Thyroid gland (tissue), 4 donors: ENCODE measurements around the gene DGUOK. TPM values are rescaled to one million over a fixed set of nuclear protein-coding genes. Genes with fewer than 3 reads are reported as not detected.
"Not testable (repeated sequence)": the region's sequence is repeated elsewhere in the genome, so short reads cannot be mapped to it uniquely, and the experiment has no call there.

Experiments
- DNase-seq, 2 donors: peaks; one replicate each; pipeline ENCODE4 v3.0.0-alpha.2; 2019
- H3K27ac ChIP-seq, 3 donors: fragments of 200-600 bp; sonication (generic); 1 replicate in 2 of 3; 2 replicates in 1 of 3; pipeline ENCODE4 v1.5.1; 2016 to 2019; ENCODE audit warnings: mild to moderate bottlenecking in 1 of 3, moderate library complexity in 1 of 3
- H3K27me3 ChIP-seq: fragments of 200-600 bp; sonication (generic); one replicate; pipeline ENCODE4 v1.5.1; 2019
- H3K36me3 ChIP-seq, 2 donors: fragments of 200-600 bp; sonication (generic); one replicate each; pipeline ENCODE4 v1.5.1; 2016 to 2019
- H3K4me1 ChIP-seq, 2 donors: fragments of 200-600 bp; sonication (generic); one replicate each; pipeline ENCODE4 v1.5.1; 2017 to 2019
- H3K4me3 ChIP-seq, 3 donors: fragments of 200-600 bp; sonication (generic); replicated peaks in 1 of 3; 1 replicate in 2 of 3; 2 replicates in 1 of 3; pipeline ENCODE4 v1.5.1; 2016; ENCODE audit warnings: mild to moderate bottlenecking in 1 of 3
- H3K9me3 ChIP-seq: fragments of 200-600 bp; sonication (generic); one replicate; pipeline ENCODE4 v1.5.1; 2017
- CTCF ChIP-seq, 6 experiments: fragments of 200-600 bp in 3 of 6; fragments of 450-650 bp in 3 of 6; sonication (generic) in 3 of 6; IDR thresholded peaks; one replicate each; pipeline ENCODE4 v1.5.1; 2016 to 2019; ENCODE audit warnings: antibody characterized with exemption in 6 of 6, mild to moderate bottlenecking in 2 of 6, inconsistent platforms in 1 of 6, moderate library complexity in 1 of 6
- POLR2A ChIP-seq, 2 donors: fragments of 450-650 bp; IDR thresholded peaks; one replicate each; pipeline ENCODE4 v1.6.1; 2017; ENCODE audit warnings: antibody characterized with exemption in 2 of 2, mild to moderate bottlenecking in 2 of 2, moderate library complexity in 1 of 2
- WGBS, 2 donors: methylation state at CpG; one replicate each; pipeline ENCODE4 v1.1.5; 2017; 5-methylcytosine and 5-hydroxymethylcytosine counted together
- intact Hi-C: fragments of 100-400 bp; cut with DNase I; formaldehyde crosslinking; loops from one replicate; pipeline ENCODE4 v1.15.1; 2023
- total RNA-seq, 4 donors: library from RNA; depleted of rRNA; stranded (reverse); fragments of >200 nt; gene quantifications; one replicate each; pipeline ENCODE4 v1.2.3, GENCODE V29; 2016

DGUOK gene
- total RNA-seq, 4 donors from 2014 or later, result 41.8 to 65.8 (median 46.9) TPM

DNA sequence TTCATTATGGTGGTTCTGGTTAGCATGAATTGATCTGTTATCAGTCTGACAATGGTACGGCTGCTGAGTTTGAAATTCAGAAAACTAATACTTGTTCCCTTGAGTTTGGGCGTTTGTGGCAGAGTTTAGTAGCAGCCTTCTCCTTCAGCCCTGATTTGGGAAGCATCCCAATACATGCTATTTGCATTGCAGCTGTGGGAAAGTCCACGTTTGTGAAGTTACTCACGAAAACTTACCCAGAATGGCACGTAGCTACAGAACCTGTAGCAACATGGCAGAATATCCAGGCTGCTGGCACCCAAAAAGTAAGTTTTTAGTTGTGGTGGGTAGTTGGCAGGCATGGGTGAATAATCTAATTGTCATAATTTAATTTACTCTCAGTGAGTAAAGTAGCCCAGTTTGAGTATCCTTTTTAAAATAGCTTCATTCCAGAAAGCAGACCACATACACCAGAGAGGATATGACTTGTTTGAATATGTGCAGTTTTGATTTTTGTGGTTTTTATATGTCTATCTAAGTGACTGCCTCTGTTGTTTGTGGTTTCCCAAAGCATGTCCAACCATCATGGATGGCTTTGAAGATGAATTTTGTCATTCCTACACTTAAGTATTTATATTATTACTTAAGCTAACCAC, 12.2 kb downstream of the DGUOK start:
- H3K27ac ChIP-seq, result no peak overlapping the region

GRCh38 chr2:73939419-73939818, 12.7 kb downstream of the DGUOK start:
- Histone ChIP-seq H3K4me1 (no peaks in the 10 kb centered on the region), H3K36me3 (no peaks in the 10 kb centered on the region), H3K27ac (no peak overlapping the region), H3K27me3 (no peaks in the 10 kb centered on the region), H3K4me3 (no peak overlapping the region), H3K9me3 (no peaks in the 10 kb centered on the region)
- intact Hi-C loops, result no loop called here
- TF ChIP-seq CTCF (IDR thresholded peaks at IDR 0.05), result peak in 2 of 6 experiments; percentile 11 to 21
- no peak for TF ChIP-seq POLR2A (IDR thresholded peaks at IDR 0.05)
- peak; percentile 14 to 16 for DNase-seq
- WGBS, 2 donors, result 87 to 90% methylated on average over 2 of the region's 2 CpGs

More for the DNA sequence above, 12.2 kb downstream of the DGUOK start:
- Histone ChIP-seq H3K36me3 (no peaks in the 10 kb centered on the region), H3K9me3 (no peaks in the 10 kb centered on the region), H3K27me3 (no peaks in the 10 kb centered on the region), H3K4me1 (no peaks in the 10 kb centered on the region), H3K4me3 (no peak overlapping the region)
- WGBS, 2 donors, result 86 to 89% methylated on average over 5 of the region's 5 CpGs
- no peak for DNase-seq
- intact Hi-C loops, result no loop called here
- no peak for TF ChIP-seq CTCF (IDR thresholded peaks at IDR 0.05)
- TF ChIP-seq POLR2A (IDR thresholded peaks at IDR 0.05), result no peak

DNA sequence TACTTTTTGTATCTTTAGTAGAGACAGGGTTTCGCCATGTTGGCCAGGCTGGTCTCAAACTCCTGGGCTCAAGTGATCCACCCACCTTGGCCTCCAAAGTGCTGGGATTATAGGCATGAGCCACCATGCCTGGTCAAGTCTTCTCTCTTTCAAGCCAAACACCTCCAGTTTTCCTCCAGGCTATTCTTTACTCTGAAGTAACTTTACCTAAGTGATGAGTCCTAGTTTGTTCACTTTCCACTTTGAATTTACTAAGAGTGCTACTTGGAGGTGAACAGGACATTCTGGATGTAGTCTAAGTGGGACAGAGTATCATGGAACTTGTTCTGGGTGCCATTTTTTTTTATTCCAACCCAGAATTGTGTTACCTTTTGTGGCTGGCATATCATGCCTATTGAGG, 13.4 kb downstream of the DGUOK start:
- H3K27ac ChIP-seq, DNase-seq, H3K4me3 ChIP-seq, H3K27me3 ChIP-seq, H3K9me3 ChIP-seq, H3K36me3 ChIP-seq, intact Hi-C loops, H3K4me1 ChIP-seq: not testable (repeated sequence)
- 100% methylated on average over 1 of the region's 1 CpG for WGBS, 2 donors

GRCh38 chr2:73942664-73943063, 16.0 kb downstream of the DGUOK start:
- Histone ChIP-seq H3K9me3 (no peaks in the 10 kb centered on the region), H3K4me1 (no peaks in the 10 kb centered on the region), H3K36me3 (peaks cover 0 to 11% of the 10 kb centered on the region in 2 donors), H3K4me3 (no peak overlapping the region), H3K27me3 (no peaks in the 10 kb centered on the region), H3K27ac (no peak overlapping the region)
- DNase-seq, result no peak
- no peak for TF ChIP-seq CTCF (IDR thresholded peaks at IDR 0.05)
- TF ChIP-seq POLR2A (IDR thresholded peaks at IDR 0.05), result no peak
- 72 to 82% methylated on average over 2 of the region's 2 CpGs for WGBS, 2 donors
- intact Hi-C loops, result no loop called here

GRCh38 chr2:73944714-73945113, 18.0 kb downstream of the DGUOK start:
- Histone ChIP-seq H3K4me1 (no peaks in the 10 kb centered on the region), H3K36me3 (peaks cover 8 to 21% of the 10 kb centered on the region in 2 donors), H3K9me3 (no peaks in the 10 kb centered on the region), H3K4me3 (no peak overlapping the region), H3K27me3 (no peaks in the 10 kb centered on the region), H3K27ac (no peak overlapping the region)
- no peak for DNase-seq
- intact Hi-C loops, result no loop called here
- TF ChIP-seq POLR2A (IDR thresholded peaks at IDR 0.05) (no peak), CTCF (IDR thresholded peaks at IDR 0.05) (no peak)
- 90 to 96% methylated on average over 4 of the region's 4 CpGs for WGBS, 2 donors
